Astrocyte (in vitro differentiated cells and primary cell): ENCODE measurements around the gene NUP214. TPM values are rescaled to one million over a fixed set of nuclear protein-coding genes. Genes with fewer than 3 reads are reported as not detected.

Source experiments
- DNase-seq: peaks from one replicate; pipeline ENCODE4 v3.0.0-alpha.2; 2010; ENCODE audit warnings: low read depth
- FAIRE-seq: peaks from 2 replicates; lab custom pipeline; 2011; peaks lifted over from hg19 to GRCh38; lab: Jason Lieb, UNC
- H2AFZ ChIP-seq: 2 replicates; pipeline ENCODE4 v1.6.0; 2012; ENCODE audit warnings: low read depth, low read length, inconsistent platforms
- H3K27ac ChIP-seq: 2 replicates; pipeline ENCODE4 v1.5.1; 2011; ENCODE audit warnings: low read depth, low read length, inconsistent platforms
- H3K27me3 ChIP-seq: 2 replicates; pipeline ENCODE4 v1.6.0; 2011; ENCODE audit warnings: low read length, inconsistent platforms; ENCODE audit not compliant: insufficient read depth
- H3K36me3 ChIP-seq: 2 replicates; pipeline ENCODE4 v1.5.1; 2011; ENCODE audit warnings: low read length, inconsistent platforms; ENCODE audit not compliant: insufficient read depth
- H3K4me1 ChIP-seq: 2 replicates; pipeline ENCODE4 v1.5.1; 2011; ENCODE audit warnings: low read length, inconsistent platforms; ENCODE audit not compliant: insufficient read depth
- H3K4me2 ChIP-seq: 2 replicates; pipeline ENCODE4 v1.6.0; 2012; ENCODE audit warnings: low read length, inconsistent platforms
- H3K4me3 ChIP-seq: 2 replicates; pipeline ENCODE4 v1.5.1; 2011; ENCODE audit warnings: low read depth, mild to moderate bottlenecking, low read length, inconsistent platforms; ENCODE audit not compliant: insufficient read depth
- H3K79me2 ChIP-seq: 2 replicates; pipeline ENCODE4 v1.6.0; 2012; ENCODE audit warnings: mild to moderate bottlenecking, low read length, inconsistent platforms; ENCODE audit not compliant: insufficient read depth
- H3K9ac ChIP-seq: 2 replicates; pipeline ENCODE4 v1.6.0; 2012; ENCODE audit warnings: mild to moderate bottlenecking, low read length, inconsistent platforms
- H3K9me3 ChIP-seq: 2 replicates; pipeline ENCODE4 v1.5.1; 2012; ENCODE audit warnings: low read depth, mild to moderate bottlenecking, low read length, inconsistent platforms; ENCODE audit not compliant: insufficient read depth
- H4K20me1 ChIP-seq: 2 replicates; pipeline ENCODE4 v1.6.0; 2012; ENCODE audit warnings: low read length, inconsistent platforms; ENCODE audit not compliant: insufficient read depth
- H3K27ac Mint-ChIP-seq: one replicate; pipeline ENCODE4 v1.8.0; 2021; ENCODE audit warnings: mild to moderate bottlenecking, mixed read lengths; ENCODE audit not compliant: unreplicated experiment
- H3K27me3 Mint-ChIP-seq: one replicate; pipeline ENCODE4 v1.8.0; 2021; ENCODE audit warnings: low read depth, mixed read lengths; ENCODE audit not compliant: unreplicated experiment
- H3K36me3 Mint-ChIP-seq: one replicate; pipeline ENCODE4 v1.8.0; 2021; ENCODE audit warnings: low read depth, mixed read lengths; ENCODE audit not compliant: unreplicated experiment
- H3K4me1 Mint-ChIP-seq: one replicate; pipeline ENCODE4 v1.8.0; 2021; ENCODE audit warnings: low read depth, mixed read lengths; ENCODE audit not compliant: unreplicated experiment
- H3K4me3 Mint-ChIP-seq: one replicate; pipeline ENCODE4 v1.8.0; 2021; ENCODE audit warnings: mild to moderate bottlenecking, moderate library complexity, mixed read lengths; ENCODE audit not compliant: unreplicated experiment
- H3K9me3 Mint-ChIP-seq: one replicate; pipeline ENCODE4 v1.8.0; 2021; ENCODE audit warnings: mild to moderate bottlenecking, mixed read lengths; ENCODE audit not compliant: unreplicated experiment
- EZH2 ChIP-seq: IDR thresholded peaks from 2 replicates; pipeline ENCODE4 v1.6.1; 2012; ENCODE audit warnings: mild to moderate bottlenecking, low read length, inconsistent platforms; ENCODE audit not compliant: insufficient read depth
- total RNA-seq: library from RNA; stranded (reverse); gene quantifications from 2 replicates; pipeline ENCODE4 v1.2.1, GENCODE V29; 2021
- TF ChIP-seq, protein P1 (sequence below): IDR thresholded peaks from 2 replicates; pipeline ENCODE4 v1.5.1; 2011; ENCODE audit warnings: low read depth, mild to moderate bottlenecking, inconsistent platforms, low read length, moderate library complexity; ENCODE audit not compliant: insufficient read depth

Gene NUP214
- total RNA-seq, 1 donor from 2014 or later: 30.5 TPM

DNA sequence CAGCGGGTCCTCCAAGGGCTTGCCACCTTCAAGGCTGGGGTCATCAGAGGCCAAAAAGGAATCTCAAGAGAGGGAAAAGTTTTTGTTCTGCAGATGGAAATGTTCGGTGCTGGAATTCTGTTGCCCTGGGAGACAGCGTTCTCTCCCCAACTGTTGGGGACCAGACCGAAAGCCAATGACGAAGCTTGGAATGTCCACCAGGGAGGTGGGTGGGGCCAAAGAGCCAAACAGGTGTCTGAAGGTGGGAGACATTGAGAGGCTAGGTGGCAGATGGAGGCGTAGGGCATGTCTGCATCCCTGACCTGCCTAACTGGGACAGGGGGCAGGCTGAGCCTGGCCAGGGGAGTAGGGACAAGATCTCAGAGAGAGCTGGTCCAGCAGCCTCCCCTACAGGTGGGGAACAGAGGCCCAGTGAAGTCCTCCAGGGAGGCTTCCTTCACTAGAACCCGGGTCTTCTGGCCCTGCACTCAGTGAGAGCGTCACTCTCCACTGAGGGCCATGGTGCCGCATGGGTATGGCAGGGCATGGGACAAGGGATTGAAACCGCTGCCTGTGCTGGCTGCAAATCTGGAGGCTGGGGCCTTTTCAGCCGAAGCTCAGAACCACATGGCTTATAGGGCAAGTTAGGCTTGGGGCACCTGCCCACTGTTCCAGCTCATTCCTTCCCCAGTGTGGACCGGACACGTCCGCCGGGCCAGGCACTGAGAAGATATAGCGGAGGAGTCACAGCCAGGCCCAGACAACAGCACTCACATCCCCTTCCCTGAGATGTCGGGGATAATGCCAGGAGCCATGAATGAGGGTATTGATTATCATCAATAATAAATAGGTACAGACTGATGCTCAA, 156.0 kb downstream of the NUP214 start:
- Mint-ChIP-seq H3K9me3 (no peaks in the 10 kb centered on the region), H3K36me3 (no peaks in the 10 kb centered on the region), H3K27me3 (peaks cover 43% of the 10 kb centered on the region), H3K4me3 (peak overlapping the region; percentile 30), H3K4me1 (no peaks in the 10 kb centered on the region), H3K27ac (no peak overlapping the region)
- H2AFZ ChIP-seq: no peak overlapping the region
- no peak overlapping the region for H3K27ac ChIP-seq
- TF ChIP-seq, protein P1, sequence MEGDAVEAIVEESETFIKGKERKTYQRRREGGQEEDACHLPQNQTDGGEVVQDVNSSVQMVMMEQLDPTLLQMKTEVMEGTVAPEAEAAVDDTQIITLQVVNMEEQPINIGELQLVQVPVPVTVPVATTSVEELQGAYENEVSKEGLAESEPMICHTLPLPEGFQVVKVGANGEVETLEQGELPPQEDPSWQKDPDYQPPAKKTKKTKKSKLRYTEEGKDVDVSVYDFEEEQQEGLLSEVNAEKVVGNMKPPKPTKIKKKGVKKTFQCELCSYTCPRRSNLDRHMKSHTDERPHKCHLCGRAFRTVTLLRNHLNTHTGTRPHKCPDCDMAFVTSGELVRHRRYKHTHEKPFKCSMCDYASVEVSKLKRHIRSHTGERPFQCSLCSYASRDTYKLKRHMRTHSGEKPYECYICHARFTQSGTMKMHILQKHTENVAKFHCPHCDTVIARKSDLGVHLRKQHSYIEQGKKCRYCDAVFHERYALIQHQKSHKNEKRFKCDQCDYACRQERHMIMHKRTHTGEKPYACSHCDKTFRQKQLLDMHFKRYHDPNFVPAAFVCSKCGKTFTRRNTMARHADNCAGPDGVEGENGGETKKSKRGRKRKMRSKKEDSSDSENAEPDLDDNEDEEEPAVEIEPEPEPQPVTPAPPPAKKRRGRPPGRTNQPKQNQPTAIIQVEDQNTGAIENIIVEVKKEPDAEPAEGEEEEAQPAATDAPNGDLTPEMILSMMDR: no peak
- no peak for TF ChIP-seq EZH2
- H3K79me2 ChIP-seq: no peaks in the 10 kb centered on the region
- DNase-seq (no peak), FAIRE-seq (no peak)
- H4K20me1 ChIP-seq: peaks cover 5% of the 10 kb centered on the region
- peaks cover 27% of the 10 kb centered on the region for H3K27me3 ChIP-seq
- no peak overlapping the region for H3K4me3 ChIP-seq
- H3K4me2 ChIP-seq: no peak overlapping the region
- no peak overlapping the region for H3K9ac ChIP-seq
- H3K36me3 ChIP-seq: no peaks in the 10 kb centered on the region
- no peaks in the 10 kb centered on the region for H3K4me1 ChIP-seq
- no peaks in the 10 kb centered on the region for H3K9me3 ChIP-seq

- H3K27me3 Mint-ChIP-seq: peaks cover 43% of the 10 kb centered on the region
- no peaks in the 10 kb centered on the region for H3K36me3 ChIP-seq
These were observed 156.8 kb downstream of the NUP214 start for GRCh38 chr9:131282175-131282574.

More at GRCh38 chr9:131282175-131282574, 156.8 kb downstream of the NUP214 start:
- H3K4me1 Mint-ChIP-seq: no peaks in the 10 kb centered on the region
- no peak overlapping the region for H3K27ac ChIP-seq
- H3K9me3 ChIP-seq: no peaks in the 10 kb centered on the region
- H3K4me2 ChIP-seq: peak overlapping the region; percentile 78
- H2AFZ ChIP-seq: no peak overlapping the region
- no peaks in the 10 kb centered on the region for H3K9me3 Mint-ChIP-seq
- H4K20me1 ChIP-seq: peaks cover 5% of the 10 kb centered on the region
- H3K4me1 ChIP-seq: no peaks in the 10 kb centered on the region
- no peak overlapping the region for H3K9ac ChIP-seq
- no peaks in the 10 kb centered on the region for H3K79me2 ChIP-seq
- no peaks in the 10 kb centered on the region for H3K36me3 Mint-ChIP-seq
- no peak overlapping the region for H3K4me3 ChIP-seq
- FAIRE-seq (no peak), DNase-seq (no peak)
- no peak overlapping the region for H3K27ac Mint-ChIP-seq
- TF ChIP-seq, protein P1: no peak
- peak overlapping the region; percentile 65 for H3K4me3 Mint-ChIP-seq
- peaks cover 26% of the 10 kb centered on the region for H3K27me3 ChIP-seq
